Large intestine (tissue), 3 donors: Measurements from ENCODE around the gene PDZD2. TPM values are rescaled to one million over a fixed set of nuclear protein-coding genes. Genes with fewer than 3 reads are reported as not detected.
"Not testable (repeated sequence)": the region's sequence is repeated elsewhere in the genome, so short reads cannot be mapped to it uniquely, and the experiment has no call there.

ENCODE experiments used
- DNase-seq, 2 donors: peaks; one replicate each; pipeline versions ENCODE4 v3.0.0 to v3.0.0-alpha.2; 2013
- H3K27ac ChIP-seq: one replicate; pipeline ENCODE4 v1.5.1; 2013; ENCODE audit warnings: low read length
- H3K27me3 ChIP-seq: 2 replicates; pipeline ENCODE4 v1.6.1; 2013; ENCODE audit warnings: low read length; ENCODE audit not compliant: control insufficient read depth, insufficient read depth
- H3K36me3 ChIP-seq: 2 replicates; pipeline ENCODE4 v1.6.1; 2013; ENCODE audit warnings: low read length; ENCODE audit not compliant: control insufficient read depth, insufficient read depth
- H3K4me1 ChIP-seq: one replicate; pipeline ENCODE4 v1.6.1; 2013; ENCODE audit warnings: low read length; ENCODE audit not compliant: control insufficient read depth, insufficient read depth
- H3K4me3 ChIP-seq: one replicate; pipeline ENCODE4 v1.5.1; 2013; ENCODE audit warnings: low read length
- H3K9me3 ChIP-seq: one replicate; pipeline ENCODE4 v1.6.1; 2013; ENCODE audit warnings: mild to moderate bottlenecking, low read depth, low read length, moderate library complexity; ENCODE audit not compliant: control insufficient read depth
- WGBS: methylation state at CpG from one replicate; pipeline ENCODE4 v1.1.5; 2013; ENCODE audit warnings: low lambda C conversion rate; ENCODE audit not compliant: insufficient coverage; 5-methylcytosine and 5-hydroxymethylcytosine counted together
- polyA plus RNA-seq: library from polyadenylated mRNA; unstranded; fragments of 120-200 nt; gene quantifications from one replicate; pipeline ENCODE4 v1.2.1, GENCODE V29; 2013

Gene PDZD2
- polyA plus RNA-seq, 1 donor, result 4.7 TPM

DNA sequence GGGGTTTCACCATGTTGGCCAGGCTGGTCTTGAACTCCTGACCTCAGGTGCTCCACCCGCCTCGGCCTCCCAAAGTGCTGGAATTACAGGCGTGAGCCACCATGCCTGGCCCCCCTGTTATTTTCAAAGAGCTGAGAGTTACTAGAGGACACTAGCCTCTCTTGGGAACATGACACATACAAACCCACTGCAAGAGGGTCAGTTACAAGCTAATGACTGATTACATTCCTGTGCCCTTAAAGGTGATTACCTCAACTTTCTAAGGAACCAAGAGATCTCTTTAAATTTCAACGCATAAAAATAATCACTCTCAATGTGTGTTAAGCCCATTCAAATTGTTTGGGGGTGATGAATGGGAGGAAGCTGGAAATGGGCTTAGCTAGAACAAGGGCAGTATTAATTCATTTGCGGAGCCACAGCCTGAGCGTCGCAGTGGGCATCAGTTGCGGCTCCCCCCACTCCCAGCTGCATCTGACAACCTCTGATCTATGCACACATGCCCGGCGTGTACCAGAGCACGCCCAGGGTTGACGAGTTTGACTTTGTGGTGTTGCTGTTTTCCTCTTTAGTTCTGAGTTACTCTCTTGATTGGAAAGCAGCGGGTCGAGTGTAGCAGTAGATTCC is 388.3 kb downstream of the PDZD2 start:
- no peaks in the 10 kb centered on the region for H3K9me3 ChIP-seq
- no peaks in the 10 kb centered on the region for H3K36me3 ChIP-seq
- H3K27me3 ChIP-seq, result no peaks in the 10 kb centered on the region
- H3K27ac ChIP-seq, result no peak overlapping the region
- H3K4me1 ChIP-seq, result no peaks in the 10 kb centered on the region
- H3K4me3 ChIP-seq, result no peak overlapping the region
- no CpG with 5 or more reads among the region's 14 CpGs for WGBS
- no peak for DNase-seq

DNA sequence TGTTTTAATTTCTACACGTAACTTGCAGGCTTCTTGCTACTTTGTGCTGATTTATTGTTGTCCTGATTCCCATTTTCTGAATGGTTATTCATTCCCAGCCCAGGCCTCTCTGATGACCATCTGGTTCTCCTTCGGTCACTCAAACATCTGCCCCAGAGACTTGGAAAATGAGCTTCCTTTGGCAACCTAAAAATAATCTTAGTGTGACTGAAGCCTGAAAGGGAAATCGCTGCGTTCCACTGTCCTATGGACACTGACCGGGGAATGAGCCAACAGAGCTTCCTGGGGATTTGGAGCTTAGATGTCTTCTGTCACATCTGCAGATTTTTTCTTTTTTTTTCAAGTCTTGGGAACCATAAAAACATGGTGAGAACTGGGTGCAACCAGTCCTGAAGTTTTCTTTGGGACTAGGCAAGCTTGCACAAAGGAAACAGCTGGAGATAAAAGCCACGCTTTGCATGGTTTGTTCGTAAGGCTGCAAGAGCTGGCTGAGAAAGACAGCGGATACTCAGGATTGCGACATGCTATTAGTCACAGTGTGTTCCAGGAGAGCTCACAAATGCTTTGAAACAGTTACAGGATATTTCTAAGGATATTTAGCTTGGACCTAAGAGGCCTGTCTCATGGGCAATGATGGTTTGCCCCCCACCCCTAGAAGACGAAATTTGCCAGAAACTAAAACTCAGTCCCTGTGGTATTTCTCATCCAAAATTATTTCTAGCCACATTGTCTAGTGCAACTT is 389.0 kb downstream of the PDZD2 start:
- no peaks in the 10 kb centered on the region for H3K4me1 ChIP-seq
- no peaks in the 10 kb centered on the region for H3K9me3 ChIP-seq
- no peaks in the 10 kb centered on the region for H3K36me3 ChIP-seq
- no peak overlapping the region for H3K27ac ChIP-seq
- no CpG with 5 or more reads among the region's 10 CpGs for WGBS
- no peak overlapping the region for H3K4me3 ChIP-seq
- no peaks in the 10 kb centered on the region for H3K27me3 ChIP-seq
- peak; percentile 36 to 38 for DNase-seq

DNA sequence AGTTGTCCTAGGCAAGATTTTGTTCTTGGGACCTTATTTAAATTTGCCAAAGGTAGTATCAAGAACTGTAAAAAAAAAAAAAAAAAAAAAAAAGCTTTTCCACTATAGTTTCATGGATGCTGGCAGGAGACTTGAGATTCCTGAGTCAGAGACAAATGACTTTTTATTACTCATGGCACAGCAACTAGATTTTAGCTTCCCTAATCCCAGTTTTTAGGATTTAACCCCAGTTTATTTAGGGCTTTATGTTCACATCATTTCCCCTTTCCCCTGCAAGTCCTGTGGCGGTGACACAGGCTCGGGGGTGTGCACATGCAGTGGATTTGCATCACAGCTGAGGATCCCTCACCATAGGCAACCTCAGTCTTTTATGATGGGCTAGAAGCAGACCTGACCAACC is 390.3 kb downstream of the PDZD2 start:
- Histone ChIP-seq H3K27me3 (no peaks in the 10 kb centered on the region), H3K36me3 (no peaks in the 10 kb centered on the region), H3K4me3 (no peak overlapping the region), H3K4me1 (no peaks in the 10 kb centered on the region), H3K9me3 (no peaks in the 10 kb centered on the region), H3K27ac (no peak overlapping the region)
- WGBS, result no CpG with 5 or more reads among the region's 2 CpGs
- peak in 1 of 2 donors; percentile 26 for DNase-seq

DNA sequence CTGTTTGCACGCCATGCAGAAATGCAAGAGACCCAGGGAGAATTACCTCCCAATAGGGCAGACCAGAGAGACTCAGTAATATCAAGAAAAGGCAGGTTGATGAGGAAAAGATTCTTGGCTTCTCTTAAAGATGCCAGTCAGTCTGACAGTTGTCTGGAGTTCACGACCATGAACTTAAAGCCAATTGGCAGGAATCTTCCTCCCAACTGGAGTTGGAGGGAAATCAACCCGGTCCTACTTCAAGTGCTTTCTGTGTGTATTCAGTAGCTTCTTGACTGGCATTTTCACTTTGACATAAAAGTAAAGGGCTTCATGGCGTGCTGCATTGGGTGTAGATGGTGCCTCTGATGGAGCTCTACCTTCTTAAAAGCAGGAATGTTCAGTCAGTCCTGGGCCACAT is 390.9 kb downstream of the PDZD2 start:
- WGBS, result 33% methylated on average over 1 of the region's 4 CpGs
- no peak for DNase-seq
- H3K36me3 ChIP-seq, result no peaks in the 10 kb centered on the region
- no peaks in the 10 kb centered on the region for H3K27me3 ChIP-seq
- no peaks in the 10 kb centered on the region for H3K4me1 ChIP-seq
- no peaks in the 10 kb centered on the region for H3K9me3 ChIP-seq
- no peak overlapping the region for H3K27ac ChIP-seq
- H3K4me3 ChIP-seq, result no peak overlapping the region

DNA sequence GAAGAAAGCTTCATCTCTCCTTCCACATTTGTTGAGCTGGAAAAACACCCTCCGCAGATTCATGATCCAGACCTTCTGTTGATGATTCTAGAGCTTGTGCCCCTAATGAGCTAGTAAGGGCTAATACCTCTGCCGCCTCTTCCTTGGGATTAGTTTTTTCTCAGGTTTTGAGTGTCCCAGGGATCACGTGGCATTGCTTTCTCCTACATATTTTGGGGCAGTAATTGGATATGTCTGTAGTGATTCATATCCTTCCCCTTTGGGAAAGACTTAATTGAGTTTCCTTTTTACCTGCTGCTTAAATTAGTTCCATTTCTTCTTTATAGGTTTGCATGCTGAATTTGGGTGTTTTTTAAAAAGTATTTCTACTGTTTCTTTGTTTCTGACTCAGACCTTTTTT is 391.3 kb downstream of the PDZD2 start:
- no peak for DNase-seq
- Histone ChIP-seq H3K27ac (no peak overlapping the region), H3K27me3 (no peaks in the 10 kb centered on the region), H3K4me1 (no peaks in the 10 kb centered on the region), H3K4me3 (no peak overlapping the region), H3K36me3 (no peaks in the 10 kb centered on the region), H3K9me3 (no peaks in the 10 kb centered on the region)
- 100% methylated on average over 1 of the region's 3 CpGs for WGBS

DNA sequence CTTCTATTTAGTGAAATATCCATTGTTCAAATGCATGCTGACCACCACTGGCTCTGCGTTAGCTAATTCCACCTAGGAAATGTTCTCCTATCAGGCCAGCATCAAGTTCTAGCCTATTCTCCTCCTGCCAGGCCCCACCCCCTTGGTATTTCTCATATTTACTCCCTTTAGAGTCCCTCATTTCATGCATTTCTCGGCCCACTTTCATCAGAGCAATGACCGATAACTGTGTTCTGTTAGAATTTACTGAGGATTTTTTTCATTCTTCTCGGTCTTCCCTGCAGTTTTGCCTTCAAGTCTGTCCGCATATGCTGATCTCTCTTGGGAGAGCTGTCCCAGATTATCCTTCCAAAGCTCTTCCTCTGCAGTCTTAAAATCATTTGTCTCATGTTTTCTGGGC is 391.8 kb downstream of the PDZD2 start:
- Histone ChIP-seq H3K9me3 (no peaks in the 10 kb centered on the region), H3K4me1 (no peaks in the 10 kb centered on the region), H3K4me3 (no peak overlapping the region), H3K27me3 (no peaks in the 10 kb centered on the region), H3K27ac (no peak overlapping the region), H3K36me3 (no peaks in the 10 kb centered on the region)
- DNase-seq, result no peak
- WGBS, result 92% methylated on average over 2 of the region's 5 CpGs

DNA sequence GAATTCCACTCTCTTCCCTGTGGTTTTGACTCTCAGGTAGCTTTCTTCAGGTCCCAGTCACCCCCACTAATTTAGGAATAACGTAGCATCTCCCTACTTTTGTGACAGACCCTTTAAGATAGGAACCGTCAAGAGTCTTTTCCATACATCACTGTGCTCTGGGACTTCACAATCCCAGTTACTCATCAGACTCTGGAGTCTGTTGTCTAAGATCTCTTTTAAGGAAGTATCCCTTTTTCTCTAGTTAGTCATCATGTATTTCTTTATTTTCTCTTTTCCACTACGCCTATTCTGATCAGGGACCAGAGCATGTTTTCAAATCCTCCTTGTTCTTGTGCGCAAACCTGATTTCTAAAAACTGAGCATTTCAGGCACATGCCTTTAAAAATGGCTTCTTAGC is 392.2 kb downstream of the PDZD2 start:
- Histone ChIP-seq H3K27ac (no peak overlapping the region), H3K9me3 (no peaks in the 10 kb centered on the region), H3K27me3 (no peaks in the 10 kb centered on the region), H3K4me3 (no peak overlapping the region), H3K36me3 (no peaks in the 10 kb centered on the region), H3K4me1 (no peaks in the 10 kb centered on the region)
- no peak for DNase-seq
- 89% methylated on average over 3 of the region's 4 CpGs for WGBS

DNA sequence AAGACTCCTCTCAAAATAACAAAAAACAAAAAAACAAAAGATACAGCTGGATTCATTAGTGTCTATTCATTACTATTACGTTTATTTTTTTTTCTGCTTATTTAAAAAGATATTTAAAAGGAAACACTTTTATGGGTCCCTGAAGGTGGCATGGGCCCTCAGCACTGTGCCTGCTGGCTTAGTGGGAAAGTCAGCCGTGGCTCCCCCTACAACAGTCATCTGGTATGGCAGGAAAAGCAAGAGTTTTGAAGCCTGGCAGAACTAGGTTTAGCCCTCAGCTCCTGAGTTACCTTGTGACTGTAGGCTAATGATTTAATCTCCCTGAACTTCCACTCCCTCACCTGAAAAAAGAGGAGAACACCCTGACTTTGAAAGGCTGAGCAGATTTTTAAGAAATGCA is 399.6 kb downstream of the PDZD2 start:
- Histone ChIP-seq H3K27me3 (no peaks in the 10 kb centered on the region), H3K36me3 (no peaks in the 10 kb centered on the region)
- 100% methylated on average over 1 of the region's 2 CpGs for whole genome bisulfite sequencing

DNA sequence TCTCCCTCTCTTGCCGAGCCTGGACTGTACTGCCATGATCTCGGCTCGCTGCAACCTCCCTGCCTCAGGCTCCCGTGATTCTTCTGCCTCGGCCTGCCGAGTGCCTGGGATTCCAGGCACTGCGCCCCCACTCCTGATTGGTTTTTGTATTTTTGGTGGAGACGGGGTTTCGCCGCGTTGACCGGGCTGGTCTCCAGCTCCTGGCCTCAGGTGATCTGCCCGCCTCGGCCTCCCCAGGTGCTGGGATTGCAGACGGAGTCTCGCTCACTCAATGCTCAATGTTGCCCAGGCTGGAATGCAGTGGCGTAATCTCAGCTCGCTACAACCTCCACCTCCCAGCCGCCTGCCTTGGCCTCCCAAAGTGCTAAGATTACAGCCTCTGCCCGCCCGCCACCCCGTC is 400.2 kb downstream of the PDZD2 start:
- not testable (repeated sequence) for H3K27me3 ChIP-seq, H3K4me3 ChIP-seq, H3K4me1 ChIP-seq, H3K36me3 ChIP-seq, H3K27ac ChIP-seq, DNase-seq
- WGBS, result no CpG with 5 or more reads among the region's 22 CpGs
- H3K9me3 ChIP-seq, result peaks cover 21% of the 10 kb centered on the region

More for the DNA sequence above, 399.6 kb downstream of the PDZD2 start:
- no peak overlapping the region for H3K4me3 ChIP-seq
- no peak for DNase-seq
- H3K4me1 ChIP-seq, result no peaks in the 10 kb centered on the region
- H3K9me3 ChIP-seq, result peaks cover 21% of the 10 kb centered on the region
- no peak overlapping the region for H3K27ac ChIP-seq

DNA sequence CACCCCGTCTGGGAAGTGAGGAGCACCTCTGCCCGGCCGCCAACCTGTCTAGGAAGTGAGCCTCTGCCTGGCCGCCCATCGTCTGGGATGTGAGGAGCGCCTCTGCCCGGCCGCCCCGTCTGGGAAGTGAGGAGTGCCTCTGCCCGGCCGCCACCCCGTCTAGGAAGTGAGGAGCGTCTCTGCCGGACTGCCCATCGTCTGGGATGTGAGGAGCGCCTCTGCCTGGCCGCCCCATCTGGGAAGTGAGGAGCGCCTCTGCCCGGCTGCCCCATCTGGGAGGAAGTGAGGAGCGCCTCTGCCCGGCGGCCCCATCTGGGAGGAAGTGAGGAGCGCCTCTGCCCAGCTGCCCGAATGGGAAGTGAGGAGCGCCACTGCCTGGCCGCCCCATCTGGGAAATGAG is 400.7 kb downstream of the PDZD2 start:
- not testable (repeated sequence) for H3K27me3 ChIP-seq, H3K27ac ChIP-seq, H3K4me1 ChIP-seq, H3K36me3 ChIP-seq, DNase-seq, H3K4me3 ChIP-seq
- no CpG with 5 or more reads among the region's 26 CpGs for WGBS
- peaks cover 21% of the 10 kb centered on the region for H3K9me3 ChIP-seq
